ENCODE measurements around the gene ANKH.
"Not testable (repeated sequence)": the region's sequence is repeated elsewhere in the genome, so short reads cannot be mapped to it uniquely, and the experiment has no call there.

Gene ANKH

DNA sequence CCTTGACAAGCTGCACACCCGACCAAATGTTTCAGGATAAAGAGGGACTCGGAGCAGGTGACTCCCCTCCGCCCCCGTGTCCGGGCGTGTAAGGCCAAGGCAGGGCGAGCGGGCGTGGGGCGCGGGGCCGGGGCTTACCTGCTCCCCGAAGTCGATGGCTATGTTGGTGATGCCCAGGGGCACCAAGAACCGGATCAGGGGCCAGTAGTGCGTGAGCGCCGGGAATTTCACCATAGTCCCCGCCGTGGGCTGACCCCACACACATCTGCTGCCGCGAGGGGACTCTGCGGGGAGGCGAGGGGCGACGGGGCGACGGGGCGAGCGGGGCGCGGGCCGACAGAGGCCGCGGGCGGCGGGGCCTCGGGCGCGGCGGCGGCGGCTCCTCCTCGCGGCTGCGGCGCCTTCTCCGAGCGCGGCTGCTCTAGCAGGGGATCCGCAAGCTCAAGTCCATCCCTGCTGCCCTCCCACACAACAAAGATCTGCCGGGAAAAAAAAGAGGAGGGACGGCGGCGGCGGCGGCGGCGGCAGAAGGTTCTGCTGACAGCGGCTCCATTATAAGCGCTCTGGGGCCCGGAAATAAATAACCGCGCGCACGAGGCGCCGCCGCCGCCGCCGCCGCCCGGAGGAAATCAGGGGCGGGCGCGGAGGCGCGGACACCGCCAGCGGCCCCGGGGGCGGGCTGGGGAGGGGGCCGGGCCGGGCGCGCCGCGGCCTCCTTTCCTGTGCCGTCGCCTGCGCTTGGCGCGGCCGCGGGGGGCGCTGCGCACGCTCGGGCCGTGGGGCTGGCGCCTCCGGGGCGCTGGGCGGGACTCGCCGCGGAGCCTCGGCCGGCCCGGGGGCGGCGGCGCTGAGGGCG, at the start of gene ANKH:
TSS of gene ANKH (minus strand) at position 565 of the 856 bp plus-strand sequence. CDS start at position 234, 331 bp downstream.
- peak within 1 kb of the TSS; percentile 65 for H3K27ac ChIP-seq
- no peak for DNase-seq (ENCODE audit: low read depth, low spot score)

GRCh38 chr5:14920121-14920520, 48.5 kb upstream of the ANKH start:
- no peak for DNase-seq (ENCODE audit: low read depth, low spot score)
- no peak overlapping the region for H3K27ac ChIP-seq

DNA sequence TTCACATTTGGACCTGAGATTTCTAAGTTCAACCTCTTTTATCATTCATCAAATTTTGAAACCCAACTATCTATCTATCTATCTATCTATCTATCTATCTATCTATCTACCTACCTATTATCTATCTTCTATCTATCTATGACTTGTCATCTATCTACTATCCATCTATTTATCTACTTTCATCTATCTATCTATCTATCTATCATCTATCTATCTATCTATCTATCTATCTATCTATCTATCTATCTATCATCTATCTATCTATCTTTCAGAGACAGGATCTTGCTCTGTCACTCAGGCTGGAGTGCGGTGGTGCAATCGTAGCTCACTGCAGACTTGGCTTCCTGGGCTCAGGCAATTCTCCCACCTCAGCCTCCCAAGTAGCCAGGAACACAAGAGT, 47.5 kb upstream of the ANKH start:
- not testable (repeated sequence) for DNase-seq (ENCODE audit: low read depth, low spot score); H3K27ac ChIP-seq

DNA sequence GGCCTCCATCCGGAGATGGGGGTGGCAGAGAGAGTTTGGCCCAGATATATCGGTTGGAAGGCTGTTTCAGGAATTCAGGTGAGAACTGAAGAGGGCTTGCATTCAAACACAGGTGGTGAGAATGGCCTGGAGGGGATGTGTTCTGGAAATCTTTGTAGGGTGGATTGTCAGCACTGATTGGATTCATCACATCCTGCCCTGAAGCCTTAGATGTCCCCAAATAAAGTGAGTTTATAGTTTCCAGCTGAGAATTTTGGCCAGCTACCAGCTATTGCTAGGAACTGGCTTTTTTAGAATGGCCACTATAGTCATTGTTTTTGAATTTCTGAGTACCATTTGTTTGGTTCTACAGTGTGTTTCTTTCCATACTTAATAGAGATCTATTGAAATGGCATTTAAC, 46.1 kb upstream of the ANKH start:
- DNase-seq (ENCODE audit: low read depth, low spot score): no peak
- no peak overlapping the region for H3K27ac ChIP-seq

- no peak overlapping the region for H3K27ac ChIP-seq
- no peak for DNase-seq (ENCODE audit: low read depth, low spot score)
Measured at GRCh38 chr5:14915291-14915952, 43.8 kb upstream of the ANKH start.

DNA sequence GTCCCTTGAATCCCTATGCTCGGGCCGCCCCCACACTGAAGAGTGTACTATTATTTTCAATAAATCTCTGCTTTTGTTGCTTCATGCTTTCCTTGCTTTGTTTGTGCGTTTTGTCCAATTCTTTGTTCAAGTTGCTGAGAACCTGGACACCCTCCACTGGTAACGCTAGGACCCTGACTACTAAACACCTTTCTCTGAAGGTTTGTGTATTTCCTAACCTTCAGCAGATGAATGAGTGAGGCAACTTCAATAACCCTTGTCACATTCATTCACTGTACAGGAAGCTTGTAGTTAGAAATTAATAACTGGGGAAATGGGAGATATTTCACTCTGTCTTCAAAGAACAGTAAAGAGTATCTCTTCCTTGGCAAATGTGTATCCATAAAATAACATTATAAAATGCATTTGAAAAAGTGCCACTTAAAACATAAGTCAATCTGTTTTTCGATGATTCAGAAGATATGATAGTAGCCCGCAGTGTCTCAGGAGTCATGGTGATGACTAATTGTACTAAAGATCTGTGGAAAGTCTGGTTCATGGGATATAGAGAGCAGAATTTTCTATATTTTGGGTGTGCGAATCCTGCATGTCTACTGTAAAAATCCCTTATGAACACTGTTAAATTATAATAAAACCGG, 43.2 kb upstream of the ANKH start:
- no peak for DNase-seq (ENCODE audit: low read depth, low spot score)
- H3K27ac ChIP-seq: no peak overlapping the region

- DNase-seq (ENCODE audit: low read depth, low spot score): no peak
- no peak overlapping the region for H3K27ac ChIP-seq
Measured at GRCh38 chr5:14914193-14914592, 42.6 kb upstream of the ANKH start.

DNA sequence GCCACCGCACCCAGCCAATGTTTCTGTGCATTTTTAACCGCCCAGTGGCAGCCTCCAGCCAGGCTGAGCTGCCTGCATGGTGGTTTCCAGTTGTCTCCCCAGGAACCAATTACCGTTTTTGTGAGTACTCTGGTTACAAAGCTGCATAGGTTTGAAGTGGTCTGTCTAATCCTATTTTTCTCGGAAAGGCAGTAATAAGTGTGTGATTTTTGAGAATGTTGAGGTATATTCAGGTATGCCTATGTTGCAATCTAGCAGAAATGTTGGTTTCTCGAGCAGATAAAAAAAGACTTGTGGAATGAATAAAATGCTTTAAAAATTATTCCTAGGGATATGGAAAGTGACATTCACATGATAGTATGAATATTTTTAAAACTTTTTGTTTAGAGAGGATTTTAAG, 41.5 kb upstream of the ANKH start:
- H3K27ac ChIP-seq: no peak overlapping the region
- DNase-seq (ENCODE audit: low read depth, low spot score): no peak

- no peak for DNase-seq (ENCODE audit: low read depth, low spot score)
- no peak overlapping the region for H3K27ac ChIP-seq
Measured at GRCh38 chr5:14912206-14912605, 40.6 kb upstream of the ANKH start.

- no peak overlapping the region for H3K27ac ChIP-seq
- DNase-seq (ENCODE audit: low read depth, low spot score): no peak
Measured at GRCh38 chr5:14909369-14909768, 37.8 kb upstream of the ANKH start.

DNA sequence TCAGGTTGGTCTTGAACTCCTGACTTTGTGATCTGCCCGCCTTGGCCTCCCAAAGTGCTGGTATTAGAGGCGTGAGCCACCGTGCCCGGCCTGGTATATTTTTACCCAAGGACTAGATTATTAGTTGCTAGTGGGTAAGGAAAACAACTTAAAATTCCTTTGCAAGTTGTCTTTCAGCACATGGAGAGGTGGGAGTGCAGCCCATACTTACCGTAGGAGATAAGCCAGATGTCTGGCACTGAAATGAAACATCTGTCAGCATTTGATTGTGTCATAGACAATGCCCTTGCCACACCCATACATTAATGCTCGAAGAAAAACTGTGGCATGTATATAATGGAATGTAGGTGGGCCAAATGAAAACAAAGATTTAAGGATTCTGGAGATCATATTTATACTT, 36.6 kb upstream of the ANKH start:
- H3K27ac ChIP-seq: no peak overlapping the region
- no peak for DNase-seq (ENCODE audit: low read depth, low spot score)

DNA sequence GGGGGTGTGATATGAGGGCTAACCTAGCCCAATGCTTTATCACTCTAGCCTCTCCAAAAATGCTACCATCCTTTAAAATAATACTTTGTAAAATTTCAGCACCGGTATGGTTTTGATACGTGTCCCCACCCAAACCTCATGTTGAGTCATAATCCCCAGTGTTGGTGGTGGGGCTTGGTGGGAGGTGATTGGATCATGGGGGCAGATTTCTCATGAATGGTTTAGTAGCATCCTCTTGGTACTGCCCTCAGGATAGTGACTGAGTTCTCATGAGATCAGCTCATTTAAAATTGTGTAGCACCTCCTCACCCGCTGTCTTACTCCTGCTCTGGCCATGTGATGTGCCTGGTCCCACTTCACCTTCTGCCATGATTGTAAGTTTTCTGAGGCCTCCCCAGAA, 35.0 kb upstream of the ANKH start:
- no peak for DNase-seq (ENCODE audit: low read depth, low spot score)

DNA sequence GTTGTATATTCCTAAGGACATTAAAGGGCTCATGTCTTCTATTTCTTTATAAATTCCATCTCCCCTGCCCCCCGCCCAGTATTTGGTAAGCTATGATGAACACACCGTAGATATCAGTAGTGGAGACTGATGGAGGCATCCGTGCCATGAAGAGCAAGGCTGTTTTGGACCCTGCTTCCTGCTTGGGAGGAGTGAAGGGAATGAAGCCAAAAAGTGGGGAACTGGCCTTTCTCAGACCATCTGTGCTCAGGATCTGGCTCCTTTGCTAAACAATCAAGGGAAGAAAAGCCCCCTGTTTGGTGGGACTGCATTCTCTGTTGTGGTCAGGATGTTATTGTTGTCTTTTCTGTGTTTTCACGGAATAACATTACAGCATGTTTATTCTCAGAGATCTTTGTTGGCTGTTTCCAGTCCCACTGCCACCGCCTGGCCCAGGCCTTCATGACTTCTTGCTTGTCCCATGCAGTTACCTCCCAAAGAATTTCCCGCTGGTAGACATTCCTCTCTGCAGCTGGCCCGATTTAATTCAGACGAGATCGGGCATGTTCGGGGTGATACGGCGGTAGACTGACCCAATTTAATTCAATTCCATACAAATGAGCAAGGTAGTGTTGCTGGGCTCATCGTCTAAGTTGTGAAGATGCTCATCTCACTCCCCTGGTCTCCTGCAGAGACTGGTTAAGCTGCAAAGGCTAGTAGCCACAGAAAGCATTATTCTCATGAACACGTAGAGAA, 31.4 kb upstream of the ANKH start:
- no peak overlapping the region for H3K27ac ChIP-seq
- peak; percentile 6 for DNase-seq (ENCODE audit: low read depth, low spot score)

More for the DNA sequence above, 35.0 kb upstream of the ANKH start:
- H3K27ac ChIP-seq: no peak overlapping the region

GRCh38 chr5:14901462-14902051, 30.0 kb upstream of the ANKH start:
- DNase-seq (ENCODE audit: low read depth, low spot score): no peak
- no peak overlapping the region for H3K27ac ChIP-seq

GRCh38 chr5:14900693-14901461, 29.3 kb upstream of the ANKH start:
- DNase-seq (ENCODE audit: low read depth, low spot score): no peak
- no peak overlapping the region for H3K27ac ChIP-seq

GRCh38 chr5:14896131-14896530, 24.6 kb upstream of the ANKH start:
- no peak overlapping the region for H3K27ac ChIP-seq
- DNase-seq (ENCODE audit: low read depth, low spot score): no peak

DNA sequence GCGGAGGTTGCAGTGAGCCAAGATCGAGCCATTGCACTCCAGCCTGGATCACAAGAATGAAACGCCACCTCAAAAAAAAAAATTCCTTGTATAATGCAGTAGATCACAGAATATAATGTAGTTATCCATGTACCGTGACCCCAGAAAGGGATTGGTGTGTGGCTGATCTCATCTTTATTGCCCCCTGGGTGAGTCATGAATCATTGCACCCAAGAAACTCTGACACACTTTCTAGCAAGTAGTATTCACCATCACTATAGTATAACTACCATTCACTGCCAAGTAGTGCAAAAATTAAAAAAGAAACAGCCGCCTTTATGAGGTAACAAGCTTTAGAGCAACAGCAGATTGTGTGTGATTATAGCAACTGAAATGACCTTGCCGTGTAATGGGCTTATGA, 23.7 kb upstream of the ANKH start:
- no peak overlapping the region for H3K27ac ChIP-seq
- no peak for DNase-seq (ENCODE audit: low read depth, low spot score)

GRCh38 chr5:14894748-14895147, 23.2 kb upstream of the ANKH start:
- DNase-seq (ENCODE audit: low read depth, low spot score): no peak
- H3K27ac ChIP-seq: no peak overlapping the region

- no peak overlapping the region for H3K27ac ChIP-seq
- DNase-seq (ENCODE audit: low read depth, low spot score): no peak
Measured at GRCh38 chr5:14893381-14893780, 21.8 kb upstream of the ANKH start.
